ENCODE data around the gene CD83. TPM values are rescaled to one million over a fixed set of nuclear protein-coding genes. Genes with fewer than 3 reads are reported as not detected.
A peak's percentile ranks its signal among the peaks of the same experiment; 100 is the strongest.

Gene CD83
- total and polyA plus RNA-seq, 9 of the 15 experiments (the other 6 are each of a cell fraction or from before 2014, with no cell fraction given) = 2.5 to 4.1 (median 3.4) TPM

DNA sequence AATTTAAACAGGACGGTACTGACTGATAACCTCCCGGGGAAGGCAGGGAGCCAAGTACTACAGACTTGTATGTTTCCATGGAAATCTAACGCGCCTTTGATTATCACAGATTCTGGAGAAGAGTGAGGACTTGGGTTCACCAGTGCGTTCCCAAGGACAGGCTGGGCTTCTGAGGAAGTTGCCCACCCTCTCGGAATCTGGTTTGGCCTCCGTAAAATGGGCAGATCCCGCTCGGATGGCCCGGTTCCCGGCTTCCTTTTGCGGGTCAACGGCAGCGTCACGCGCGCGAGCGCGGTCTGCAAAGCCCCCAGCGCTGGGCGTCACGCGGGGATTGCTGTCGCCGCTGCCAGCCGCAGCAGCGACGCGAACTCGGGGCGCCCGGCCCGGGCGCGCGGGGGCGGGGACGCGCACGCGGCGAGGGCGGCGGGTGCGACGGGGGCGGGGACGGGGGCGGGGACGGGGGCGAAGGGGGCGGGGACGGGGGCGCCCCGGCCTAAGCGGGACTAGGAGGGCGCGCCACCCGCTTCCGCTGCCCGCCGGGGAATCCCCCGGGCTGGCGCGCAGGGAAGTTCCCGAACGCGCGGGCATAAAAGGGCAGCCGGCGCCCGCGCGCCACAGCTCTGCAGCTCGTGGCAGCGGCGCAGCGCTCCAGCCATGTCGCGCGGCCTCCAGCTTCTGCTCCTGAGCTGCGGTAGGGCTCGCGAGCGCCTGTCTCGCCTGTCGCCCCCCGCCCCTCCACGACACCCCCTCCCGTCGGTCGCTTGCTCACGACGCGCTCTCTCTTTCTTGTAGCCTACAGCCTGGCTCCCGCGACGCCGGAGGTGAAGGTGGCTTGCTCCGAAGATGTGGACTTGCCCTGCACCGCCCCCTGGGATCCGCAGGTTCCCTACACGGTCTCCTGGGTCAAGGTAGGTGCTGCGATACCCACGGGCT, at the start of gene CD83 (continued):
- TF ChIP-seq, protein P1, sequence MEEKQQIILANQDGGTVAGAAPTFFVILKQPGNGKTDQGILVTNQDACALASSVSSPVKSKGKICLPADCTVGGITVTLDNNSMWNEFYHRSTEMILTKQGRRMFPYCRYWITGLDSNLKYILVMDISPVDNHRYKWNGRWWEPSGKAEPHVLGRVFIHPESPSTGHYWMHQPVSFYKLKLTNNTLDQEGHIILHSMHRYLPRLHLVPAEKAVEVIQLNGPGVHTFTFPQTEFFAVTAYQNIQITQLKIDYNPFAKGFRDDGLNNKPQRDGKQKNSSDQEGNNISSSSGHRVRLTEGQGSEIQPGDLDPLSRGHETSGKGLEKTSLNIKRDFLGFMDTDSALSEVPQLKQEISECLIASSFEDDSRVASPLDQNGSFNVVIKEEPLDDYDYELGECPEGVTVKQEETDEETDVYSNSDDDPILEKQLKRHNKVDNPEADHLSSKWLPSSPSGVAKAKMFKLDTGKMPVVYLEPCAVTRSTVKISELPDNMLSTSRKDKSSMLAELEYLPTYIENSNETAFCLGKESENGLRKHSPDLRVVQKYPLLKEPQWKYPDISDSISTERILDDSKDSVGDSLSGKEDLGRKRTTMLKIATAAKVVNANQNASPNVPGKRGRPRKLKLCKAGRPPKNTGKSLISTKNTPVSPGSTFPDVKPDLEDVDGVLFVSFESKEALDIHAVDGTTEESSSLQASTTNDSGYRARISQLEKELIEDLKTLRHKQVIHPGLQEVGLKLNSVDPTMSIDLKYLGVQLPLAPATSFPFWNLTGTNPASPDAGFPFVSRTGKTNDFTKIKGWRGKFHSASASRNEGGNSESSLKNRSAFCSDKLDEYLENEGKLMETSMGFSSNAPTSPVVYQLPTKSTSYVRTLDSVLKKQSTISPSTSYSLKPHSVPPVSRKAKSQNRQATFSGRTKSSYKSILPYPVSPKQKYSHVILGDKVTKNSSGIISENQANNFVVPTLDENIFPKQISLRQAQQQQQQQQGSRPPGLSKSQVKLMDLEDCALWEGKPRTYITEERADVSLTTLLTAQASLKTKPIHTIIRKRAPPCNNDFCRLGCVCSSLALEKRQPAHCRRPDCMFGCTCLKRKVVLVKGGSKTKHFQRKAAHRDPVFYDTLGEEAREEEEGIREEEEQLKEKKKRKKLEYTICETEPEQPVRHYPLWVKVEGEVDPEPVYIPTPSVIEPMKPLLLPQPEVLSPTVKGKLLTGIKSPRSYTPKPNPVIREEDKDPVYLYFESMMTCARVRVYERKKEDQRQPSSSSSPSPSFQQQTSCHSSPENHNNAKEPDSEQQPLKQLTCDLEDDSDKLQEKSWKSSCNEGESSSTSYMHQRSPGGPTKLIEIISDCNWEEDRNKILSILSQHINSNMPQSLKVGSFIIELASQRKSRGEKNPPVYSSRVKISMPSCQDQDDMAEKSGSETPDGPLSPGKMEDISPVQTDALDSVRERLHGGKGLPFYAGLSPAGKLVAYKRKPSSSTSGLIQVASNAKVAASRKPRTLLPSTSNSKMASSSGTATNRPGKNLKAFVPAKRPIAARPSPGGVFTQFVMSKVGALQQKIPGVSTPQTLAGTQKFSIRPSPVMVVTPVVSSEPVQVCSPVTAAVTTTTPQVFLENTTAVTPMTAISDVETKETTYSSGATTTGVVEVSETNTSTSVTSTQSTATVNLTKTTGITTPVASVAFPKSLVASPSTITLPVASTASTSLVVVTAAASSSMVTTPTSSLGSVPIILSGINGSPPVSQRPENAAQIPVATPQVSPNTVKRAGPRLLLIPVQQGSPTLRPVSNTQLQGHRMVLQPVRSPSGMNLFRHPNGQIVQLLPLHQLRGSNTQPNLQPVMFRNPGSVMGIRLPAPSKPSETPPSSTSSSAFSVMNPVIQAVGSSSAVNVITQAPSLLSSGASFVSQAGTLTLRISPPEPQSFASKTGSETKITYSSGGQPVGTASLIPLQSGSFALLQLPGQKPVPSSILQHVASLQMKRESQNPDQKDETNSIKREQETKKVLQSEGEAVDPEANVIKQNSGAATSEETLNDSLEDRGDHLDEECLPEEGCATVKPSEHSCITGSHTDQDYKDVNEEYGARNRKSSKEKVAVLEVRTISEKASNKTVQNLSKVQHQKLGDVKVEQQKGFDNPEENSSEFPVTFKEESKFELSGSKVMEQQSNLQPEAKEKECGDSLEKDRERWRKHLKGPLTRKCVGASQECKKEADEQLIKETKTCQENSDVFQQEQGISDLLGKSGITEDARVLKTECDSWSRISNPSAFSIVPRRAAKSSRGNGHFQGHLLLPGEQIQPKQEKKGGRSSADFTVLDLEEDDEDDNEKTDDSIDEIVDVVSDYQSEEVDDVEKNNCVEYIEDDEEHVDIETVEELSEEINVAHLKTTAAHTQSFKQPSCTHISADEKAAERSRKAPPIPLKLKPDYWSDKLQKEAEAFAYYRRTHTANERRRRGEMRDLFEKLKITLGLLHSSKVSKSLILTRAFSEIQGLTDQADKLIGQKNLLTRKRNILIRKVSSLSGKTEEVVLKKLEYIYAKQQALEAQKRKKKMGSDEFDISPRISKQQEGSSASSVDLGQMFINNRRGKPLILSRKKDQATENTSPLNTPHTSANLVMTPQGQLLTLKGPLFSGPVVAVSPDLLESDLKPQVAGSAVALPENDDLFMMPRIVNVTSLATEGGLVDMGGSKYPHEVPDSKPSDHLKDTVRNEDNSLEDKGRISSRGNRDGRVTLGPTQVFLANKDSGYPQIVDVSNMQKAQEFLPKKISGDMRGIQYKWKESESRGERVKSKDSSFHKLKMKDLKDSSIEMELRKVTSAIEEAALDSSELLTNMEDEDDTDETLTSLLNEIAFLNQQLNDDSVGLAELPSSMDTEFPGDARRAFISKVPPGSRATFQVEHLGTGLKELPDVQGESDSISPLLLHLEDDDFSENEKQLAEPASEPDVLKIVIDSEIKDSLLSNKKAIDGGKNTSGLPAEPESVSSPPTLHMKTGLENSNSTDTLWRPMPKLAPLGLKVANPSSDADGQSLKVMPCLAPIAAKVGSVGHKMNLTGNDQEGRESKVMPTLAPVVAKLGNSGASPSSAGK (IDR thresholded peaks at IDR 0.05) = peak; percentile 36; the same call in 1 of the 2 replicates
- TF ChIP-seq, protein P2, sequence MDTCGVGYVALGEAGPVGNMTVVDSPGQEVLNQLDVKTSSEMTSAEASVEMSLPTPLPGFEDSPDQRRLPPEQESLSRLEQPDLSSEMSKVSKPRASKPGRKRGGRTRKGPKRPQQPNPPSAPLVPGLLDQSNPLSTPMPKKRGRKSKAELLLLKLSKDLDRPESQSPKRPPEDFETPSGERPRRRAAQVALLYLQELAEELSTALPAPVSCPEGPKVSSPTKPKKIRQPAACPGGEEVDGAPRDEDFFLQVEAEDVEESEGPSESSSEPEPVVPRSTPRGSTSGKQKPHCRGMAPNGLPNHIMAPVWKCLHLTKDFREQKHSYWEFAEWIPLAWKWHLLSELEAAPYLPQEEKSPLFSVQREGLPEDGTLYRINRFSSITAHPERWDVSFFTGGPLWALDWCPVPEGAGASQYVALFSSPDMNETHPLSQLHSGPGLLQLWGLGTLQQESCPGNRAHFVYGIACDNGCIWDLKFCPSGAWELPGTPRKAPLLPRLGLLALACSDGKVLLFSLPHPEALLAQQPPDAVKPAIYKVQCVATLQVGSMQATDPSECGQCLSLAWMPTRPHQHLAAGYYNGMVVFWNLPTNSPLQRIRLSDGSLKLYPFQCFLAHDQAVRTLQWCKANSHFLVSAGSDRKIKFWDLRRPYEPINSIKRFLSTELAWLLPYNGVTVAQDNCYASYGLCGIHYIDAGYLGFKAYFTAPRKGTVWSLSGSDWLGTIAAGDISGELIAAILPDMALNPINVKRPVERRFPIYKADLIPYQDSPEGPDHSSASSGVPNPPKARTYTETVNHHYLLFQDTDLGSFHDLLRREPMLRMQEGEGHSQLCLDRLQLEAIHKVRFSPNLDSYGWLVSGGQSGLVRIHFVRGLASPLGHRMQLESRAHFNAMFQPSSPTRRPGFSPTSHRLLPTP (IDR thresholded peaks at IDR 0.05; ENCODE audit: borderline replicate concordance, extremely low read depth, insufficient read length) = peak; percentile 50
- peak; percentile 72; the same call in 1 of the 2 replicates for TF ChIP-seq CBX1 (IDR thresholded peaks at IDR 0.05; ENCODE audit: low read depth)
- peak; percentile 77 for TF ChIP-seq CREB1 (IDR thresholded peaks at IDR 0.05)
- TF ChIP-seq CREB1 (CRISPR knock-in tag; IDR thresholded peaks at IDR 0.05) = no peak
- peak; percentile 52 for TF ChIP-seq GABPA (tag; conservative IDR thresholded peaks at IDR 0.05; ENCODE audit: low read depth)

Measured in K562 (cell line).